ENCODE data around the gene TMPRSS5. TPM values are rescaled to one million over a fixed set of nuclear protein-coding genes. Genes with fewer than 3 reads are reported as not detected.

The TMPRSS5 gene
- total RNA-seq, 1 experiment from 2014 or later = not detected

DNA sequence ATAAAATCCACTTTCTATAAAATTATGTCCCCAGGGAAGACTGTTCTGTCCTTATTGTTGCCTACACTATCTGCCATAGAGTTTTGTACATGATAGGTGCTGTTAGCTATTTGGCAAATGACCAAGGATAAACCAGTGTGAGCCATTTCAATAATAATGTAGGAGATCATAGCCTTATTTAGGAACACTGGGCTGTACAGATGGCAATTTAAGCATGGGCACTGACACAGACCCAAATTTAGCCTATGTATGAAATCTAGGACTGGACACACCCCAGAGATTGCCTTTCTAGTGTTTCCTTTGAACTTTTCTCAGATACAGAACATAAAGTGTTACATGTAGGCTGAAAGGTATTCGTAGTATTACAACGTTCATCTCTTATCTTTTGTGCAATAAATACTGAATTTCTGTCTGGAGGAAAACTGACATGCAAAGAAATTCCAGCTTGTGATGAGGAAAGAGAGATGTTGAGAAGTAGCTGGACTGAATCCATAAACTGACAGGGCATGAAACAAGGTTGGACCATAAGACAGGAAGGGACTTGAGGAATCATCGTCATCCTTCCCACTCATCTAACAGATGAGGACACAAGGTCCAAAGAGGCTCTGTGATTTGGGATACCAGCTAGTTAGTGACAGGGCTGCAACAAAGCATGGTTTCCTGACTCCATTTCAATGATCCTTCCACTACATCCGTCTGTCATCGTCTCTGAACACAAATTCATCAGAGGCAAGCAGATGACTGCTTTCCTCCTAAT, 60.3 kb downstream of the TMPRSS5 start:
- in situ Hi-C loops (cut with HindIII; ENCODE audit: low pct_unique_long_range_greater_than_20kb, low sequenced_read_pairs) = no loop called here
- no peak for DNase-seq (ENCODE audit: low read depth)

DNA sequence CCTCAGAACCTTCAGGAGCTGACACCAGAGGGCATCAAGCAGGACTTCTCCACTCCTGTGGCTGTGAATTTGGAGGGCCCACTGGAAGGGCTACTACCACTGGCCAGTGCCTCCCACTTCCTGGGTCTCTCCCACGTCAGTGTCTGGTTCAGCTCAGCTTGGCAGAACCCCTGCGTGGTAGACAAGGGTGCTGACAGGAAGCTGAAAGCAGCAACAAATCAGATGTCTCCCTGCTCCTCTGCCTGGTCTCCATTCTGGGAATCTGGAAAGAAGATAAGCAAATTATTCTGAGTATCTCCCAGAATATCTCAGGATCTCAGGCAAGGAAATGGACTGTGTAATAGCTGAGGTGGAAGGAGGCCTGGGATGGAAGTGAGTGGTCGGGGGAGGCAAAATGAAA, 61.5 kb downstream of the TMPRSS5 start:
- no peak for DNase-seq (ENCODE audit: low read depth)
- in situ Hi-C loops (cut with HindIII; ENCODE audit: low pct_unique_long_range_greater_than_20kb, low sequenced_read_pairs) = no loop called here

DNA sequence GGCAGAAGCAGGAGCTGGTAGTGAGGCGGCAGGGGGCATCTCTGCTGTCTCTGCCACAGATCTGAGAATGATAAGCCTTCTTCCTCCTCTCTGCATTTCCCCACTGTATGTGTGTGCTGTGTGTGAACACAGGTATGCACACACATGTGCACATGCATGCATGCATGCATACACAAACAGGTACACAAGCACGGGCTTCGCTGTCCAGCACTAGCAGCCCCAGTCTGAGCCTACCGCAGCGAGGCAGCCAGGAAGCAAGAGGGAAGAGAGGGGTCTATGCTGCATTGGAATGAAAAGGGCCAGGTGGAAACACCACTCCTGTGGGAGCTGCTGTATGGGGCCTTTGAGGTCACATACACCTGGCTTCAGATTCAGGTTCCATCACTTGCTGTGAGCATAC, 62.4 kb downstream of the TMPRSS5 start:
- in situ Hi-C loops (cut with HindIII; ENCODE audit: low pct_unique_long_range_greater_than_20kb, low sequenced_read_pairs) = no loop called here

DNA sequence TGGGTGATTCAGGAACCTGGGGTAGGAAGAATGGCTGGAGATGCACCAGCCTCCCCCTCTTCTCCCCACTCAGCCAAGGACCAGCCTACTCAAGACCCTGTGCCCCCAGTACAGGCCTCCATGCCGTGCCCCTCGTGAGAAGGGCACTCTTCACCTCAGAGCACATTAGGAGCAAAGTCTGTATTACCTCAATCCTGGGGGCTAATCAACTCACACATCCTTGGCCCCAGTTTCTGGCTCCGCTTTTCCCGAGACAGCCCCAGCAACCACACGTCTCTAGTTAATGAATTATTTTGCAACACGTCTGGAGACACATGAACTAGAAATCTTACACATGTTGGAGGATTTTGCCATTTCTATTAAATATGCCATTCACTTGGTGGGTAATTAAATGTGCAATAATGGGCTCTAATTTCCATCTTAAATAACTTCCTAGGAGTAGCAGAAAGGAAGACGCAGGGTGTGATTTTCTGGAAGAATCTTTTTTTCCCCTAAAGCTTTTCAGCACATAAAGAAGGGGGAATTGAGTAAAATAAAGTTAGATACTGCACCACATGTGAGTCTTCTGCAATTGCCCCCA, 63.0 kb downstream of the TMPRSS5 start:
- no peak for DNase-seq (ENCODE audit: low read depth)
- in situ Hi-C loops (cut with HindIII; ENCODE audit: low pct_unique_long_range_greater_than_20kb, low sequenced_read_pairs) = no loop called here

More for the DNA sequence above, 62.4 kb downstream of the TMPRSS5 start:
- no peak for DNase-seq (ENCODE audit: low read depth)

DNA sequence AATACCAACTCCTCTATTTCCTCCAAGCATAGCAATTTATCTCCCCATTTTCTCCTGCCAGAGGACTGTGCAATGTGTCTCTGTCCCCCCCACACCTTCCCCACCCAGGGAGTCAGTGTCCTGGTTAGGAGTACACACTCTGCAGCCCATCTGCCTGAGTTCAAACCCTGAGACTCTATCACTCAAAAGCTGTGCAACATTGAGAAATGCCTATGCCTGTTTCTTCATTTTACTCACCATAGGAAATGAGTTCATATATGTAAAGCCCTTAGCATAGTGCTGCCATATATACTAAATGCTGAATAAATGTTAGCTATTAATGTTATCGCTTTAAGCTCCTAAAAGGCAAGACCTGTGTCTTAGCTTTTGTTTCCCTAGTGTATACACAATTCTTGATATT, 64.0 kb downstream of the TMPRSS5 start:
- DNase-seq (ENCODE audit: low read depth) = no peak
- in situ Hi-C loops (cut with HindIII; ENCODE audit: low pct_unique_long_range_greater_than_20kb, low sequenced_read_pairs) = no loop called here

DNA sequence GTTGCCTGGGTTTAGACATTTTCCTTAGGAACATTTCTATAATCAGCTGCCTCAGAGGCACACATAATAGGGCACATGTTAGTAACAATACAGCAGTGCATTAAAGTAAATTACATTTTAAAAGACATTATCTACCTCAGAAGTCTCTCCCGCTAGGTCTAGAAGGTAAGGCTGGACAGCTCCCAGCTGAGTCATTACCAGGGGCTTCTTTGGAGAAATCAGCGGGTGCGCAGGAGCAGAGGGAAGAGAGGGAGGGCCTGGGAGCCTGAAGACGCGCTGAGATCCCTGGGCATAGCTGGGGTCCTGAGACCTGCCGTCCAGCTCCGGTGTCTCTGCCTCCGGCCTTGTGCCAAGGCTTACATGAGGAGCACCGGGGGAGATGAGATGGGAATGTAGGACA, 67.7 kb downstream of the TMPRSS5 start:
- in situ Hi-C loops (cut with HindIII; ENCODE audit: low pct_unique_long_range_greater_than_20kb, low sequenced_read_pairs) = no loop called here
- no peak for DNase-seq (ENCODE audit: low read depth)

DNA sequence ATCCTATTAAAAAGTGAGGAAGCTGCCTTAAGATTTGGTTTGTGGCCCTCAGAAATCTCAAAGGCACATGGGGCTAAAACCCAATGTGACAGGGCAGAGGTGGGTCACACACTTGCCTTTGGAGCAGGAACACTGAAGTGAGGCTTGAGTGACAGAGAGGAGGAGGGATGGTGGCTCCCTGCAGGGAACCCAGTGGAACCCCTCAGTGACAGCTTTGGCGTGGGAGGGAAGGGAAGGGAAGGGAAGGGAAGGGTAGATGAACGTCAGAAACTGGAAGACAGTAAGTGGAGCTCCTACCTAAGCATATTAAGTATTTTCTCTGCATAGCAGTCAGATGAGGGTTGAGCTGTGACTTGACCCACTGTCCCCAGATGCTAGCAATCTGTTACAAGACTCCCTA, 68.5 kb downstream of the TMPRSS5 start:
- in situ Hi-C loops (cut with HindIII; ENCODE audit: low pct_unique_long_range_greater_than_20kb, low sequenced_read_pairs) = no loop called here
- no peak for DNase-seq (ENCODE audit: low read depth)

Other genes with a start within 250 kb of the TMPRSS5 start
- not detected in 2 replicates for gene DRD2, start 230.9 kb downstream of the TMPRSS5 start, total RNA-seq (2014; rRNA removed; shearing (Covaris generic); ENCODE audit: low replicate concordance)
- 9.9 and 12.7 TPM in 2 replicates for gene ZW10, start 67.4 kb upstream of the TMPRSS5 start, total RNA-seq (2014; rRNA removed; shearing (Covaris generic); ENCODE audit: low replicate concordance)
- gene CLDN25, start 73.5 kb upstream of the TMPRSS5 start, total RNA-seq (2014; rRNA removed; shearing (Covaris generic); ENCODE audit: low replicate concordance) = not detected in 2 replicates
- gene USP28, start 169.3 kb upstream of the TMPRSS5 start, total RNA-seq (2014; rRNA removed; shearing (Covaris generic); ENCODE audit: low replicate concordance) = 16.8 and 24.9 TPM in 2 replicates
- not detected in 2 replicates for gene HTR3B, start 198.5 kb upstream of the TMPRSS5 start, total RNA-seq (2014; rRNA removed; shearing (Covaris generic); ENCODE audit: low replicate concordance)